ENCODE measurements around the gene ADAM22.
"Not testable (repeated sequence)": the region's sequence is repeated elsewhere in the genome, so short reads cannot be mapped to it uniquely, and the experiment has no call there.

ADAM22 gene

DNA sequence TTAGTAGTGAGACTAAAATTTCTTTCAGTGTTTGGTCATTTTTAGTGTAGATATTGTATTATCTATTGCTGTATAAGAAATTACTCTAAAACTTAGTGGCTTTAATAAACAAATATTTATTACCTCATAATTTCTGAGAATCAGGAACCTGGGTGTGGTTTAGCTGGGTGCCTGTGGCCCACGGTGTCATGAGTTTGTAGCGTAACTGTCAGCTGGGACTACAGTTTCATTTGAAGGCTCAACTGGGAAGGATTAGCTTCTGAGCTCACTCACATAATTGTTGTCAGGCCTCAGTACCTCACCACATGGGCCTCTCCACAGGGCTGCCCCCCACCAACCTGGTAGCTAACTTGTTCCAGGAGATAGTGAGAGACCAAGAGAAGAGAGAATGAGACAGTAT lies 187.3 kb downstream of the ADAM22 start:
- no peak overlapping the region for H3K4me3 Mint-ChIP-seq
- H3K36me3 Mint-ChIP-seq (ENCODE audit: low read depth) = no peaks in the 10 kb centered on the region
- no peaks in the 10 kb centered on the region for H3K4me1 Mint-ChIP-seq (ENCODE audit: low read depth)
- no peak overlapping the region for H3K27ac Mint-ChIP-seq
- no peak for DNase-seq
- no peaks in the 10 kb centered on the region for H3K27me3 Mint-ChIP-seq
- H3K9me3 Mint-ChIP-seq = no peaks in the 10 kb centered on the region

DNA sequence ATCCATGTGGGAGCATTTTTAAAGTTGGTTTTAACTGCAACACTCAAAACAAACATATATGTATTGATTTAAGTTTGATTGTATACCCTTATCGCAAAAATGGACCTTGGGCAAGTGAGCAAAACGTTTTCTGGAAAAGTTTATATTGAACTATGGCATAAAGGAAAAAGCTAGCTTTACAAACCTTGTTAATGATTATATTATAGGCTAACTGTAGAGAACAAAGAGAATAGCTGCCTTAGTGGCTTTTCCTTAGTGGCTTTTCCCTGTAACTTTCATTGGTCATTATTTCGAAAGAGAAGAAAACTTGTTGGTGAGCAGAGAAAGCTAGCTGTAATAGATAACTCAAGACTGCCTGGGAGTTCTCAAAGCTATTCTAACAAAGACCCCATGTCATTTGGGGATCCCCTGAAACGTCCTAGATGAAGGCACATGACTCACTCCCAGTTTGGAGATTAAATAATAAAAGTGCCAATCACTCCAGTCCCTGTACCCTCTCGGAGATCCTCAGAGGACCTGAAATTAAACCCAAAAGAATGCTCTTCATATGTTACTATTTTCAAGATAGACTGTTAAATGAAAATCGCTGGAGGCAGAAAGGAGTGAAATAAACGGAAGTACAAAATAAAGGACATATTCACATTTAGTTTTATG lies 193.7 kb downstream of the ADAM22 start:
- Mint-ChIP-seq H3K27ac (no peak overlapping the region), H3K4me3 (no peak overlapping the region), H3K4me1 (ENCODE audit: low read depth) (no peaks in the 10 kb centered on the region), H3K36me3 (ENCODE audit: low read depth) (no peaks in the 10 kb centered on the region), H3K9me3 (no peaks in the 10 kb centered on the region), H3K27me3 (no peaks in the 10 kb centered on the region)
- DNase-seq = no peak

- no peaks in the 10 kb centered on the region for H3K9me3 Mint-ChIP-seq
- no peaks in the 10 kb centered on the region for H3K27me3 Mint-ChIP-seq
- no peak for DNase-seq
- H3K4me3 Mint-ChIP-seq = no peak overlapping the region
- H3K27ac Mint-ChIP-seq = no peak overlapping the region
- H3K4me1 Mint-ChIP-seq (ENCODE audit: low read depth) = no peaks in the 10 kb centered on the region
- no peaks in the 10 kb centered on the region for H3K36me3 Mint-ChIP-seq (ENCODE audit: low read depth)
Measured at GRCh38 chr7:88132725-88133124, 198.7 kb downstream of the ADAM22 start.

GRCh38 chr7:88140947-88141346 lies 206.9 kb downstream of the ADAM22 start:
- Mint-ChIP-seq H3K4me3 (no peak overlapping the region), H3K4me1 (ENCODE audit: low read depth) (no peaks in the 10 kb centered on the region), H3K27me3 (no peaks in the 10 kb centered on the region), H3K27ac (no peak overlapping the region), H3K9me3 (no peaks in the 10 kb centered on the region), H3K36me3 (ENCODE audit: low read depth) (no peaks in the 10 kb centered on the region)
- no peak for DNase-seq

DNA sequence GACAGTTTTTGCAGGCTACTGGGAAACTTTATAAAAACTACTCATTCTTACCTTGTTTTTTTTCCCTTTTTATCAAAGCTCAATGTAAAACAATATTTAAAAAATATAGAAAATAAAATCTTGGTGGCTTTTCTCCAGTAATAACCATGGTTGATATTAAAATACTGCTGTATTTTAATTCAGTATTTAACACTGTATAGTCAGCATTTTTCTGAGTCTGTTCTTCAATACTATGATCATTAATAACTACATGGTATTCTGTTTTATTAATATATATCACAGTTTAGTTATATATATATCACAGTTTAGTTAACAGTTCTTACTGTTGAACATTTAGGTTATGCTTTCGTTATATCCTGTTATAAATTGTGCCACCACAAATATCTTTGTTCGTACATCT lies 207.4 kb downstream of the ADAM22 start:
- H3K9me3 Mint-ChIP-seq = no peaks in the 10 kb centered on the region
- H3K27me3 Mint-ChIP-seq = no peaks in the 10 kb centered on the region
- H3K4me3 Mint-ChIP-seq = no peak overlapping the region
- no peaks in the 10 kb centered on the region for H3K4me1 Mint-ChIP-seq (ENCODE audit: low read depth)
- no peak overlapping the region for H3K27ac Mint-ChIP-seq
- no peaks in the 10 kb centered on the region for H3K36me3 Mint-ChIP-seq (ENCODE audit: low read depth)
- no peak for DNase-seq

GRCh38 chr7:88141953-88142352 lies 207.9 kb downstream of the ADAM22 start:
- no peaks in the 10 kb centered on the region for H3K9me3 Mint-ChIP-seq
- H3K4me1 Mint-ChIP-seq (ENCODE audit: low read depth) = no peaks in the 10 kb centered on the region
- no peak overlapping the region for H3K27ac Mint-ChIP-seq
- no peaks in the 10 kb centered on the region for H3K36me3 Mint-ChIP-seq (ENCODE audit: low read depth)
- no peaks in the 10 kb centered on the region for H3K27me3 Mint-ChIP-seq
- no peak overlapping the region for H3K4me3 Mint-ChIP-seq
- no peak for DNase-seq

DNA sequence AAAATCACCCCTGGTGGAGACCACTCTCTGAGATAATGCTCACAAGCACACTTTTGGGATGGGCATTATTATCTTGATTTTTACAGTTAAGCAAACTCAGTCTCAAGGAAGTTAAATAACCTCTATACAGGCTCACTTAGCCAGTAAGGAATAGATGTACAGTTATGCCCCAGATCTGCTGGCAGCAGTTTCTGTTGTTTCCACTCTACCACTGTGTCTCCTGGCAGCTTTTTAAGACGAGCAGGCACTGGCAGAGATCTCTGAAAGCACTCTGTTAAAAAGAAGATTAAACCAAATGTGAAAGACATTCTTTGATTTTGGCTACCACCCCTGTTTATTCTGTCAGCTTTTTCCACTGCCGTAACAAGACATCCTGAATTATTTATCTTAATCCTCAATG lies 212.6 kb downstream of the ADAM22 start:
- H3K4me3 Mint-ChIP-seq = no peak overlapping the region
- no peak overlapping the region for H3K27ac Mint-ChIP-seq
- no peaks in the 10 kb centered on the region for H3K27me3 Mint-ChIP-seq
- H3K36me3 Mint-ChIP-seq (ENCODE audit: low read depth) = peaks cover 8% of the 10 kb centered on the region
- DNase-seq = no peak
- no peaks in the 10 kb centered on the region for H3K9me3 Mint-ChIP-seq
- no peaks in the 10 kb centered on the region for H3K4me1 Mint-ChIP-seq (ENCODE audit: low read depth)

DNA sequence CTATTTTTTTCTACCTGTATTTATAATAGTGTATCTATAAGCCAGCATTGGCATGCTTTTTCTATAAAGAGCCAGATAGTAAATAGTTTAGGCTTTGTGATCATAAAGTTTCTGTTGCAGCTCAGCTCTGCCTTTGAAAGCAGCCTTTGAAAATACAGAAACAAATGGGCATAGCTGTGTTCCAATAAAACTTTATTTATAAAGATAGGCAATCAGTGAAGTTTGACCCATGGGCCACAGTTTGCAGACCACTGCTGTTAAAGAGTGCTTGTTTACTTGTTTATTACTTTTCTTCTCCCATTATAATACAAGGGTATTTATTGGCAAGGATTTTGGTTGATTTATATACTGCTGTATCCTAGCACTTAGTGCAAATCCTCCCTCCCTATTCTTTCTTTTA lies 213.3 kb downstream of the ADAM22 start:
- peaks cover 8% of the 10 kb centered on the region for H3K36me3 Mint-ChIP-seq (ENCODE audit: low read depth)
- H3K4me3 Mint-ChIP-seq = no peak overlapping the region
- no peak for DNase-seq
- no peak overlapping the region for H3K27ac Mint-ChIP-seq
- no peaks in the 10 kb centered on the region for H3K27me3 Mint-ChIP-seq
- H3K4me1 Mint-ChIP-seq (ENCODE audit: low read depth) = no peaks in the 10 kb centered on the region
- no peaks in the 10 kb centered on the region for H3K9me3 Mint-ChIP-seq

DNA sequence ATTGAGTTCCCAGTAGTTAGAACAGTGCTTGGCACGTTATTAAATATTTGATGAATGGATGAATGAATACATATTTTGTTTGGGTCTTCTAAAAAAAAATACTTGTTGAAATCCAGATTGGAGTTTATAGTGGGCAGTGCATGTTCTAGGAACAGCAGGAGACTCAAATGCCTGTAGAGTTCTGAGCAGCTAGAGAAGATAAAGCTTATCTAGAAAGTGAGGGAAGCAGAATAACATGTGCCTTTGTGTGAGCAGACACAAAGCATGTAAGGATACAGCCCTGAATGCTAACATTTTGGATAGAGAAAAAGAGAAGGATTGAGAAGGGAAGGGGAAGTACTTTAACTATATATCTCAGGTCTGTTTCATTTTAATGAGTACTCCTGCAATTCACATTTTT lies 213.9 kb downstream of the ADAM22 start:
- no peak for DNase-seq
- H3K27ac Mint-ChIP-seq = no peak overlapping the region
- H3K4me3 Mint-ChIP-seq = no peak overlapping the region
- H3K27me3 Mint-ChIP-seq = no peaks in the 10 kb centered on the region
- no peaks in the 10 kb centered on the region for H3K9me3 Mint-ChIP-seq
- H3K36me3 Mint-ChIP-seq (ENCODE audit: low read depth) = peaks cover 10% of the 10 kb centered on the region
- H3K4me1 Mint-ChIP-seq (ENCODE audit: low read depth) = no peaks in the 10 kb centered on the region

GRCh38 chr7:88150033-88150432 lies 216.0 kb downstream of the ADAM22 start:
- H3K27me3 Mint-ChIP-seq = no peaks in the 10 kb centered on the region
- H3K4me3 Mint-ChIP-seq = no peak overlapping the region
- no peaks in the 10 kb centered on the region for H3K4me1 Mint-ChIP-seq (ENCODE audit: low read depth)
- no peak for DNase-seq
- no peaks in the 10 kb centered on the region for H3K9me3 Mint-ChIP-seq
- H3K27ac Mint-ChIP-seq = no peak overlapping the region
- peaks cover 18% of the 10 kb centered on the region for H3K36me3 Mint-ChIP-seq (ENCODE audit: low read depth)

- no peaks in the 10 kb centered on the region for H3K4me1 Mint-ChIP-seq (ENCODE audit: low read depth)
- H3K27ac Mint-ChIP-seq = no peak overlapping the region
- no peaks in the 10 kb centered on the region for H3K9me3 Mint-ChIP-seq
- peaks cover 21% of the 10 kb centered on the region for H3K36me3 Mint-ChIP-seq (ENCODE audit: low read depth)
- DNase-seq = no peak
- H3K4me3 Mint-ChIP-seq = no peak overlapping the region
- no peaks in the 10 kb centered on the region for H3K27me3 Mint-ChIP-seq
Measured at GRCh38 chr7:88151119-88151790, 217.2 kb downstream of the ADAM22 start.

- H3K4me3 Mint-ChIP-seq = no peak overlapping the region
- no peaks in the 10 kb centered on the region for H3K4me1 Mint-ChIP-seq (ENCODE audit: low read depth)
- H3K36me3 Mint-ChIP-seq (ENCODE audit: low read depth) = peaks cover 36% of the 10 kb centered on the region
- no peak for DNase-seq
- H3K27me3 Mint-ChIP-seq = no peaks in the 10 kb centered on the region
- H3K9me3 Mint-ChIP-seq = peaks cover 9% of the 10 kb centered on the region
- H3K27ac Mint-ChIP-seq = no peak overlapping the region
Measured at GRCh38 chr7:88153378-88153777, 219.3 kb downstream of the ADAM22 start.

DNA sequence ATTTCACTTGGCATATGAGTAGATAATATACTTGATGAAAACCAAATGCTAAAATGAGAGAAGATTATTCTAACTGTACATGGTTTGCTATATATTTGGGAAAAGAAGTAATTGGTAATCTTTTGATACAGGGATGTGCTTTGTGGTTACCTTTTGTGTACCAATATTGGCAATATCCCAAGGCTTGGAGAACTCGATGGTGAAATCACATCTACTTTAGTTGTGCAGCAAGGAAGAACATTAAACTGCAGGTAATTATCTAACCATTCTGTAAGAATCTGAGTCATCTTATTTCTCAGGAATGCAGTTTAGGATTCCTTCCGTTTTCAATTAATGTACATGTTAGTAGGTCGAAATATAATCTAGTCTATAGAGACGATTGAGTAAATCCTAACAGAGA lies 221.7 kb downstream of the ADAM22 start:
- DNase-seq = no peak
- Mint-ChIP-seq H3K9me3 (peaks cover 21% of the 10 kb centered on the region), H3K36me3 (ENCODE audit: low read depth) (peaks cover 42% of the 10 kb centered on the region), H3K4me3 (no peak overlapping the region), H3K27me3 (no peaks in the 10 kb centered on the region), H3K4me1 (ENCODE audit: low read depth) (no peaks in the 10 kb centered on the region), H3K27ac (no peak overlapping the region)

- H3K36me3 Mint-ChIP-seq (ENCODE audit: low read depth) = peaks cover 37% of the 10 kb centered on the region
- H3K27ac Mint-ChIP-seq = no peak overlapping the region
- no peaks in the 10 kb centered on the region for H3K4me1 Mint-ChIP-seq (ENCODE audit: low read depth)
- no peak overlapping the region for H3K4me3 Mint-ChIP-seq
- no peak for DNase-seq
- H3K9me3 Mint-ChIP-seq = peaks cover 21% of the 10 kb centered on the region
- no peaks in the 10 kb centered on the region for H3K27me3 Mint-ChIP-seq
Measured at GRCh38 chr7:88156356-88156755, 222.3 kb downstream of the ADAM22 start.

GRCh38 chr7:88159741-88160140 lies 225.7 kb downstream of the ADAM22 start:
- H3K27me3 Mint-ChIP-seq; H3K27ac Mint-ChIP-seq; H3K4me1 Mint-ChIP-seq (ENCODE audit: low read depth); H3K4me3 Mint-ChIP-seq; DNase-seq: not testable (repeated sequence)
- Mint-ChIP-seq H3K36me3 (ENCODE audit: low read depth) (peaks cover 26% of the 10 kb centered on the region), H3K9me3 (peaks cover 24% of the 10 kb centered on the region)
